ENCODE results near the gene LMO3.

The LMO3 gene

DNA sequence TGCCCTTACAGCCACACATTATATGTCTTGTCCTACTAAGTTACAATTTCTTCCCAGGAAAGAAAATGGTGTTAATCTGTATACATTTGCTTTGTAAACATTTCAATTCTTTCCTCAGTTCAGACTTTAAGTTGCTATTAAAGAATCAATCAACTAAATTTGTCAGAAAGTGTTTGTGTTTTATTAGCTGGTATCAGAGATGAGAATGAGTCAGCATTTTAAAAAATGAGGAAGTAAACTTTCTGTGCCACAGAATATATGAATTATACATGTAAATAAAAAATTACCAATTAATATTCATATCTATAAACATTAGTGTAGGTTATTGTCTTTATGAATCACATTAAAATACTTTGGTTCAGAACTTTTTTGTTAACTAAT lies 82.0 kb downstream of the LMO3 start:
- Histone ChIP-seq H3K4me1 (ENCODE audit: control insufficient read depth, insufficient read depth, low read length, poor library complexity, severe bottlenecking) (no peaks in the 10 kb centered on the region), H3K27ac (ENCODE audit: insufficient read depth, low read length, poor library complexity, severe bottlenecking) (no peak overlapping the region), H3K9me3 (ENCODE audit: control insufficient read depth, low read length) (no peaks in the 10 kb centered on the region), H3K36me3 (ENCODE audit: control insufficient read depth, insufficient read depth, low read length) (no peaks in the 10 kb centered on the region), H3K27me3 (replicated peaks; ENCODE audit: control insufficient read depth, insufficient read depth, low read length, poor library complexity, severe bottlenecking) (no peaks in the 10 kb centered on the region), H3K4me3 (ENCODE audit: insufficient read depth, low read depth, low read length, poor library complexity, severe bottlenecking) (no peak overlapping the region)
- DNase-seq = no peak

DNA sequence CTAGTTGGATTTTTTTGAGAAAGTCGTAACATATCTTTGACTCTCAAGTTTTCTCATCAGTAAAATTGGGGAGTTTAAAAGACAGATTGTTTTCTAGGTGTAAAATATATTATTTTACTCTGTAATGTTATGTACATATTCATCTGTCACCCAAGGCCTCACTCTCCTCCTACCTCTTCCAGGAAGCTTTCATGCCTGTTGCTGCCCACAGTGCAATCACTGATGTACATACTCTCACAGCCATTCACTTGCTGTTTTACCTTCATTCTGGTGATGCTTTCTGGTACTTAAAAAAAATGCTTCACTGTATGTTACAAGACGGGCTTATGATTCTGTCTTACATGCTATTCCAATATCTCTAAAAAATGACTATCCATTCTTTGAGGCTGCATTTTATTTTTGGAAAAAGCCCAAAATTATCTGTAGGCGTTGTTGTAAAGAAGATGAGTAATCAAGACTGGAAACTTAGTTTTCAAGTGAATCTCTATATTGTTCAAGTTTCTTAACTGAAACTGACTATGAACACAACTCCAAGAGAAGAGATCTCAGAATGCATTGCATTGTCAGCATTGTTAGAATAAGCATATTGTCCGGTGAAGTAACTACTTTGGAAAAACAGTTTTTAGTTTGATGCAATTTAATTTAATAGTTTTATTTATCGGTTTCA lies 82.5 kb downstream of the LMO3 start:
- H3K9me3 ChIP-seq (ENCODE audit: control insufficient read depth, low read length) = no peaks in the 10 kb centered on the region
- H3K4me3 ChIP-seq (ENCODE audit: insufficient read depth, low read depth, low read length, poor library complexity, severe bottlenecking) = no peak overlapping the region
- H3K27ac ChIP-seq (ENCODE audit: insufficient read depth, low read length, poor library complexity, severe bottlenecking) = no peak overlapping the region
- no peaks in the 10 kb centered on the region for H3K4me1 ChIP-seq (ENCODE audit: control insufficient read depth, insufficient read depth, low read length, poor library complexity, severe bottlenecking)
- no peak for DNase-seq
- no peaks in the 10 kb centered on the region for H3K27me3 ChIP-seq (replicated peaks; ENCODE audit: control insufficient read depth, insufficient read depth, low read length, poor library complexity, severe bottlenecking)
- no peaks in the 10 kb centered on the region for H3K36me3 ChIP-seq (ENCODE audit: control insufficient read depth, insufficient read depth, low read length)

DNA sequence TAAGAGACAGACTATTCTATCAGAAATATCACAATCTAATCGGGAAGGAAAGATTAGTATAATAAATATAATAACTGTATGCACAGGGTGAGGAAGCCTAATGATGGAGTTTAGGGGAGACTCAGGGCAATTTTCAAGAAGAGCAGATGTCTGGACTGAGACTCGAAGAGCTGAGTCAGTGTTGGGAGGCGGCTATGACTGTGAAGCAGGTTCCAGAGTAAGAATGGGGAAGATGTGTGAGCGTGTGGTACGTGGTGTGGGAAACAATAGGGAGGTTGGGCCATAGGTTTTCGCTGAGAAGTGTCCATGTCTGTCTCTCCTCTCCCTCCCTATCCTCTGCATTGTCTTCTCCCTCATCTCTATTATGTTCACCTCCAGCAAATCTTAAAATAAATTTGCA lies 85.6 kb downstream of the LMO3 start:
- Histone ChIP-seq H3K4me1 (ENCODE audit: control insufficient read depth, insufficient read depth, low read length, poor library complexity, severe bottlenecking) (no peaks in the 10 kb centered on the region), H3K27ac (ENCODE audit: insufficient read depth, low read length, poor library complexity, severe bottlenecking) (no peak overlapping the region), H3K36me3 (ENCODE audit: control insufficient read depth, insufficient read depth, low read length) (no peaks in the 10 kb centered on the region), H3K4me3 (ENCODE audit: insufficient read depth, low read depth, low read length, poor library complexity, severe bottlenecking) (no peak overlapping the region), H3K9me3 (ENCODE audit: control insufficient read depth, low read length) (no peaks in the 10 kb centered on the region), H3K27me3 (replicated peaks; ENCODE audit: control insufficient read depth, insufficient read depth, low read length, poor library complexity, severe bottlenecking) (no peaks in the 10 kb centered on the region)
- DNase-seq = no peak

DNA sequence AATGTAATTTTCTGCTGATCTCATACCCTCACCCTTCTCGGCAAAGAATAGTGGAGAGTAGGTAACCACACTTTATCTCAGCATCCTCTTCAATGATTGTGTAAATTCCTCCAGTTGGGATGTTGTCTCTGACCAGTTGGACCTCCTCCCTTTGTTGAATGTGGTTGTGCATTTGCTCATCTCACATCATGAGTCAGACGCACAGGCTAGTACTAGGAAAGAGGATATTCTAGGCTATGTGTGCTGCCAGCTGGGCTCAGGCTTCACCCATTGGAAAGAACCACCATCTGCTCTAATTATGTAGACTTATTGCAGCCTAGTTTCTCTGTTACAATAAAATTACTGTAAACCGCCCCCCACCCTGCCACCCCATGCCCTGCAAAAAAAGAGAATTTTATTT lies 90.3 kb downstream of the LMO3 start:
- Histone ChIP-seq H3K9me3 (ENCODE audit: control insufficient read depth, low read length) (no peaks in the 10 kb centered on the region), H3K27me3 (replicated peaks; ENCODE audit: control insufficient read depth, insufficient read depth, low read length, poor library complexity, severe bottlenecking) (no peaks in the 10 kb centered on the region), H3K4me3 (ENCODE audit: insufficient read depth, low read depth, low read length, poor library complexity, severe bottlenecking) (no peak overlapping the region), H3K27ac (ENCODE audit: insufficient read depth, low read length, poor library complexity, severe bottlenecking) (no peak overlapping the region), H3K36me3 (ENCODE audit: control insufficient read depth, insufficient read depth, low read length) (no peaks in the 10 kb centered on the region), H3K4me1 (ENCODE audit: control insufficient read depth, insufficient read depth, low read length, poor library complexity, severe bottlenecking) (no peaks in the 10 kb centered on the region)
- no peak for DNase-seq

DNA sequence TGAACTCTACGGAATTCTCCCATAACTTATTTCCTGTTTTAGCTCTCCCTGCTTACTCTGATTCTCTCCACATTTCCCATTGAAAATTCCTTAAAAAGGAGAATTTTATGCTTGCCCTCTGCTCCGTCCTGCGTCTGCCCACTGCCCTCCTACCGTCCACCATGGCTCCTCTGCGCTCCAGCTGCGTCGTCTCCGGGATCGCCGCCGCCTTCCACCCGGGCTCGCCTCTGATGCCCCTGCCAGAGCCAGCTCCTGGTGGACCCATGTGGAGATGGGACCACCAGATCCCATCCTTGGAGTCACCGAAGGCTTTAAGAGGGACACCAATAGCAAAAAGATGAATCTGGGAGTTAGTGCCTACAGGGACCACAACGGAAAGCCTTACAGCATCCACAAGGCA lies 92.7 kb downstream of the LMO3 start:
- no peak for DNase-seq
- no peak overlapping the region for H3K4me3 ChIP-seq (ENCODE audit: insufficient read depth, low read depth, low read length, poor library complexity, severe bottlenecking)
- no peaks in the 10 kb centered on the region for H3K4me1 ChIP-seq (ENCODE audit: control insufficient read depth, insufficient read depth, low read length, poor library complexity, severe bottlenecking)
- H3K27ac ChIP-seq (ENCODE audit: insufficient read depth, low read length, poor library complexity, severe bottlenecking) = no peak overlapping the region
- H3K36me3 ChIP-seq (ENCODE audit: control insufficient read depth, insufficient read depth, low read length) = no peaks in the 10 kb centered on the region
- no peaks in the 10 kb centered on the region for H3K9me3 ChIP-seq (ENCODE audit: control insufficient read depth, low read length)
- H3K27me3 ChIP-seq (replicated peaks; ENCODE audit: control insufficient read depth, insufficient read depth, low read length, poor library complexity, severe bottlenecking) = no peaks in the 10 kb centered on the region

DNA sequence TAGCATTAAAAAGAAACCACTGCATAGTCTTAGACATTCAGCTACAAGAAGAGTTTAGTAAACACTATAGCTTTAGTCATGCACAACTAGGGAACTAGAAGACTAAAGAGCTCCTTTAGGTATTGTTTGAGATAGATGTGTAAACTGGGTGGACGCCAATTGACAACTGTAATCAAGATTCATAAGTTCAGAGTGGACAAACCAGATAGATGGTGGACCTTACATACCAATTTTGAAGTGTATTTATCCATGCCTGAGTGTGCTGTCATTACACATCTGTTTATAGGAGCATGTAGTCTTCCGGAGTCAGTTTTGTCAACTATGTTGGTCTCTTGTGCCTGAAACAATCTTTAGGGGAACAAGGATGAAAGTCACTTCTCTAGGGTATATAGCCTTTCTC lies 96.6 kb downstream of the LMO3 start:
- H3K4me3 ChIP-seq (ENCODE audit: insufficient read depth, low read depth, low read length, poor library complexity, severe bottlenecking) = no peak overlapping the region
- DNase-seq = no peak

DNA sequence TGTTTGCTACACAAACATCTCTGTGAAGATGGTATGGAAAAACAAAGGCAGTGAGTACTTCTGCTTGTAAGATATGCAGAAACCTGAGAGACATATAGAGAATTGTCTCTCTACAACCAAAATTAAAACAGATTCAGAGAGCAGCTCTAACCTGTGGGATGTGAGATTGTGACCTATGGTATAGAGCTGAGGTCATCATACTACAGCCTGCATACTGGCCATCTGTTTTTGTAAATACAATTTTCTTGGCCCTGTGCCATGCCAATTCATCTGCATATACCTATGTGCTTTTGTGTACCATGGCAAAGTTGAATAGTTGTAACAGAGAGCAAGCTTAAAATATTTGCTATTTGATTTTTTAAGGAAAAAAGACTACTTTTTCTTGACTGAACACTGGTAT lies 99.6 kb downstream of the LMO3 start:
- H3K4me3 ChIP-seq (ENCODE audit: insufficient read depth, low read depth, low read length, poor library complexity, severe bottlenecking) = no peak overlapping the region
- H3K27me3 ChIP-seq (replicated peaks; ENCODE audit: control insufficient read depth, insufficient read depth, low read length, poor library complexity, severe bottlenecking) = no peaks in the 10 kb centered on the region
- DNase-seq = no peak
- no peaks in the 10 kb centered on the region for H3K4me1 ChIP-seq (ENCODE audit: control insufficient read depth, insufficient read depth, low read length, poor library complexity, severe bottlenecking)
- no peak overlapping the region for H3K27ac ChIP-seq (ENCODE audit: insufficient read depth, low read length, poor library complexity, severe bottlenecking)
- no peaks in the 10 kb centered on the region for H3K36me3 ChIP-seq (ENCODE audit: control insufficient read depth, insufficient read depth, low read length)
- H3K9me3 ChIP-seq (ENCODE audit: control insufficient read depth, low read length) = no peaks in the 10 kb centered on the region

More for the DNA sequence above, 96.6 kb downstream of the LMO3 start:
- H3K36me3 ChIP-seq (ENCODE audit: control insufficient read depth, insufficient read depth, low read length) = no peaks in the 10 kb centered on the region
- H3K27ac ChIP-seq (ENCODE audit: insufficient read depth, low read length, poor library complexity, severe bottlenecking) = no peak overlapping the region
- no peaks in the 10 kb centered on the region for H3K27me3 ChIP-seq (replicated peaks; ENCODE audit: control insufficient read depth, insufficient read depth, low read length, poor library complexity, severe bottlenecking)
- no peaks in the 10 kb centered on the region for H3K9me3 ChIP-seq (ENCODE audit: control insufficient read depth, low read length)
- H3K4me1 ChIP-seq (ENCODE audit: control insufficient read depth, insufficient read depth, low read length, poor library complexity, severe bottlenecking) = no peaks in the 10 kb centered on the region

DNA sequence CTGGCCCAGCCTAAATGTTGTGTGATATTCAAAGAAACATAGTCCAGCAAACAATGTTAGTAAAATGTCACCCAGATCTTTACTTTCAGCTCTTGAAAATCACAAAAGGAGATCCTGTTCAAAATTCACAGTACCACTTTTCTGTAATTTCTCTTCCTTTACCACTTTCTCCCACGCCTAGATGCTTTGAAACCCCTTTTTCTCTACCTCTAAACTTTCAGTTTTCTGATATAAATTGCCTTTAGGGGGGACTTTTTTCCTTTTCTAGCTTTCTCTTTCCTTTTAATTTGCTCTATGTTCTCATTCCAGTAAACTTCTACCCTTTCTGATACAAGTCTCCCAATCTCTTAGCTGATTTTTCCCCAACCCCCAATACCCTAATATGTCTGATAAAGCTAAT lies 101.8 kb downstream of the LMO3 start:
- no peak for DNase-seq
- Histone ChIP-seq H3K4me3 (ENCODE audit: insufficient read depth, low read depth, low read length, poor library complexity, severe bottlenecking) (no peak overlapping the region), H3K27ac (ENCODE audit: insufficient read depth, low read length, poor library complexity, severe bottlenecking) (no peak overlapping the region), H3K4me1 (ENCODE audit: control insufficient read depth, insufficient read depth, low read length, poor library complexity, severe bottlenecking) (no peaks in the 10 kb centered on the region), H3K36me3 (ENCODE audit: control insufficient read depth, insufficient read depth, low read length) (no peaks in the 10 kb centered on the region), H3K27me3 (replicated peaks; ENCODE audit: control insufficient read depth, insufficient read depth, low read length, poor library complexity, severe bottlenecking) (no peaks in the 10 kb centered on the region), H3K9me3 (ENCODE audit: control insufficient read depth, low read length) (no peaks in the 10 kb centered on the region)

DNA sequence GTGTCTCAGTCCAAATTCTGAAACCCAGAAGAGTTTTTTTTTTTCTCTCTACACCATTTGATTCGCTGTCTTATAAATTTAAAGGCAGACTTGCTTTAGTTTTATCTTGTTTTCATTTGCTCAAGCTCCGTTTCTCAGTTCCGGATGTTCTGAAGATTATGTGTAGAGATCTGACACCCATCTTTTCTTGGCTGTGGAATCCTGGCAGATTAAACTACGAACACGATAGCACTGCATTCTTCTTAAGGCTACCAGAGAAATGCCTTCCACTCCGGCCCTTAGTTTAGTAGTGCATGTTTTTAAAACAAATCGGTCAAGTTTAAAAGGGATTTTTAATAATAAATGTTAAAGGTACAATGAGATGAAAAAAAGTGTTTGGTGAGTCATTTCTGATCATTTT lies 106.4 kb downstream of the LMO3 start:
- Histone ChIP-seq H3K36me3 (ENCODE audit: control insufficient read depth, insufficient read depth, low read length) (no peaks in the 10 kb centered on the region), H3K27me3 (replicated peaks; ENCODE audit: control insufficient read depth, insufficient read depth, low read length, poor library complexity, severe bottlenecking) (no peaks in the 10 kb centered on the region), H3K9me3 (ENCODE audit: control insufficient read depth, low read length) (no peaks in the 10 kb centered on the region), H3K4me1 (ENCODE audit: control insufficient read depth, insufficient read depth, low read length, poor library complexity, severe bottlenecking) (no peaks in the 10 kb centered on the region), H3K4me3 (ENCODE audit: insufficient read depth, low read depth, low read length, poor library complexity, severe bottlenecking) (no peak overlapping the region), H3K27ac (ENCODE audit: insufficient read depth, low read length, poor library complexity, severe bottlenecking) (no peak overlapping the region)
- DNase-seq = no peak
